Type B pancreatic cell (in vitro differentiated cells): ENCODE results near the gene ZNF429. TPM values are rescaled to one million over a fixed set of nuclear protein-coding genes. Genes with fewer than 3 reads are reported as not detected.

Experiments used
- DNase-seq: peaks from one replicate; pipeline ENCODE4 v3.0.0; 2021; ENCODE audit warnings: mixed read lengths; ENCODE audit not compliant: unreplicated experiment; ENCODE audit errors: extremely low spot score
- H3K27ac Mint-ChIP-seq: 2 replicates; pipeline ENCODE4 v1.8.0; 2021; ENCODE audit warnings: mild to moderate bottlenecking, mixed read lengths
- H3K27me3 Mint-ChIP-seq: 2 replicates; pipeline ENCODE4 v1.8.0; 2021; ENCODE audit warnings: mixed read lengths
- H3K36me3 Mint-ChIP-seq: 2 replicates; pipeline ENCODE4 v1.8.0; 2021; ENCODE audit warnings: mixed read lengths
- H3K4me1 Mint-ChIP-seq: one replicate; pipeline ENCODE4 v1.8.0; 2021; ENCODE audit warnings: mixed read lengths; ENCODE audit not compliant: unreplicated experiment
- H3K4me3 Mint-ChIP-seq: 2 replicates; pipeline ENCODE4 v1.8.0; 2021; ENCODE audit warnings: mild to moderate bottlenecking, mixed read lengths
- H3K9me3 Mint-ChIP-seq: 2 replicates; pipeline ENCODE4 v1.8.0; 2021; ENCODE audit warnings: mixed read lengths
- CTCF ChIP-seq: fragments of 200-600 bp; sonication (generic); conservative IDR thresholded peaks from 2 replicates; pipeline ENCODE4 v1.5.0; 2021; ENCODE audit warnings: antibody characterized with exemption, mild to moderate bottlenecking
- total RNA-seq: library from RNA; stranded (reverse); gene quantifications from 2 replicates; pipeline ENCODE4 v1.2.1, GENCODE V29; 2021; ENCODE audit warnings: low replicate concordance

The ZNF429 gene
- total RNA-seq, 1 donor from 2014 or later = 20.6 TPM

GRCh38 chr19:21585281-21585890 is 80.0 kb downstream of the ZNF429 start:
- Mint-ChIP-seq H3K27me3 (peaks cover 3% of the 10 kb centered on the region), H3K4me3 (peak overlapping the region; percentile 49), H3K36me3 (no peaks in the 10 kb centered on the region), H3K27ac (no peak overlapping the region), H3K4me1 (no peaks in the 10 kb centered on the region), H3K9me3 (peaks cover 5% of the 10 kb centered on the region)
- no peak for TF ChIP-seq CTCF
- DNase-seq = no peak

GRCh38 chr19:21586311-21587116 is 81.1 kb downstream of the ZNF429 start:
- TF ChIP-seq CTCF = no peak
- Mint-ChIP-seq H3K36me3 (no peaks in the 10 kb centered on the region), H3K27me3 (peaks cover 3% of the 10 kb centered on the region), H3K27ac (no peak overlapping the region), H3K9me3 (no peaks in the 10 kb centered on the region), H3K4me3 (peak overlapping the region; percentile 85), H3K4me1 (no peaks in the 10 kb centered on the region)
- DNase-seq = no peak

- Mint-ChIP-seq H3K27me3 (peaks cover 3% of the 10 kb centered on the region), H3K4me3 (peak overlapping the region; percentile 85), H3K4me1 (no peaks in the 10 kb centered on the region), H3K9me3 (no peaks in the 10 kb centered on the region), H3K36me3 (no peaks in the 10 kb centered on the region), H3K27ac (no peak overlapping the region)
- no peak for TF ChIP-seq CTCF
- DNase-seq = no peak
Measured at GRCh38 chr19:21587117-21587461, 81.7 kb downstream of the ZNF429 start.

- no peak for TF ChIP-seq CTCF
- no peak for DNase-seq
- H3K9me3 Mint-ChIP-seq = no peaks in the 10 kb centered on the region
- H3K27me3 Mint-ChIP-seq = peaks cover 3% of the 10 kb centered on the region
- no peaks in the 10 kb centered on the region for H3K4me1 Mint-ChIP-seq
- no peaks in the 10 kb centered on the region for H3K36me3 Mint-ChIP-seq
- peak overlapping the region; percentile 85 for H3K4me3 Mint-ChIP-seq
- H3K27ac Mint-ChIP-seq = no peak overlapping the region
Measured at GRCh38 chr19:21587549-21587948, 82.1 kb downstream of the ZNF429 start.

GRCh38 chr19:21588065-21588601 is 82.7 kb downstream of the ZNF429 start:
- Mint-ChIP-seq H3K27me3 (peaks cover 3% of the 10 kb centered on the region), H3K4me1 (no peaks in the 10 kb centered on the region), H3K36me3 (no peaks in the 10 kb centered on the region), H3K4me3 (peak overlapping the region; percentile 59), H3K9me3 (no peaks in the 10 kb centered on the region), H3K27ac (no peak overlapping the region)
- DNase-seq = no peak
- no peak for TF ChIP-seq CTCF
